OCI-LY1 (cell line): Measurements from ENCODE around the gene SLX4IP.

Source experiments
- CTCF ChIP-seq: fragments of 200-600 bp; sonication (generic), shearing (Covaris generic); IDR thresholded peaks from 2 replicates; pipeline ENCODE4 v1.5.1; 2017; ENCODE audit warnings: mild to moderate bottlenecking, antibody characterized with exemption, low read length, moderate library complexity, mixed read lengths
- EZH2 ChIP-seq: fragments of 200-600 bp; sonication (generic), shearing (Covaris generic); IDR thresholded peaks from 2 replicates; pipeline ENCODE4 v1.8.0; 2017; ENCODE audit warnings: borderline replicate concordance, mixed run types, mild to moderate bottlenecking, antibody characterized with exemption, low read length, moderate library complexity, mixed read lengths

- TF ChIP-seq CTCF (no peak), EZH2 (no peak)
Measured at GRCh38 chr20:10619427-10619826, 184.3 kb downstream of the SLX4IP start.
